GM13977 (cell line): ENCODE data around the gene C18orf63.

ENCODE experiments used
- DNase-seq: peaks from one replicate; pipeline ENCODE4 v3.0.0; 2012; ENCODE audit warnings: low spot score
- in situ Hi-C: fragments of 300-500 bp; cut with MboI; formaldehyde crosslinking; loops from one replicate; pipeline ENCODE4 v1.12.0; 2022; ENCODE audit warnings: low sequenced_read_pairs, low pct_unique_long_range_greater_than_20kb, mixed read lengths, inconsistent platforms; ENCODE audit not compliant: unreplicated experiment
- TF ChIP-seq, protein P1 (sequence below): IDR thresholded peaks from 2 replicates; pipeline ENCODE4 v1.5.1; 2012; ENCODE audit warnings: mild to moderate bottlenecking, control low read depth; ENCODE audit not compliant: insufficient read depth; ENCODE audit errors: extremely low read depth, missing control alignments

Gene C18orf63

DNA sequence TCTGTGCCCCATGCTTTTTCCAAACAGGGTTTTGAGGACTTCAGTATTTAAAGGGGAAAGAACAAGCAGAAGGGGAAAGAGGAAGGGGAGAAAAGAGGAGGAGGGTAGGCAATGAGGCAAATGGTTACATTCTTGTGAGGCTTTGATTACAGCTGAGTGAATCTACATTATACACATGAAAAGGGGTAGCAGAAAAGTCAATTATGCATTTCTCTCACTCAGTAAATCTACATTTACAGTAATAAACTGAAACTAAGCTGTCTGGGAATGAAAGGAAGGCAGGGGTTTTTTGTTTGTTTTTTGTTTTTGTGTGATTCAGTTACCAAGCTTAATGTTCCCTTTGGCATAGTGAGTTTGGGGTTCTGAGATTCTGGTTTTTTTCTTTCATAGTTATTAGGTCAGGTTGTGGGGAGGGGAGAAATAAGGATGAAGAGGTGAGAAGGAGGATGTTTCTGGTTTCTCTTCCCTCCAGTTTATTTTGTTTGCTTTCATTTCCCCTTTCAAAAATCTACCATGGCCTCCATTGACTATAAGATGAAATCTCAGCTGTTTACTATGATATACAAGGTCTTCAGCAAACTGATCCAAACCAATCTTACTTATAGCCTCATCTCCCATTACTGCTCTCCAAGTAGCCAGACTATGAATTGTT is 18.7 kb downstream of the C18orf63 start:
- TF ChIP-seq, protein P1, sequence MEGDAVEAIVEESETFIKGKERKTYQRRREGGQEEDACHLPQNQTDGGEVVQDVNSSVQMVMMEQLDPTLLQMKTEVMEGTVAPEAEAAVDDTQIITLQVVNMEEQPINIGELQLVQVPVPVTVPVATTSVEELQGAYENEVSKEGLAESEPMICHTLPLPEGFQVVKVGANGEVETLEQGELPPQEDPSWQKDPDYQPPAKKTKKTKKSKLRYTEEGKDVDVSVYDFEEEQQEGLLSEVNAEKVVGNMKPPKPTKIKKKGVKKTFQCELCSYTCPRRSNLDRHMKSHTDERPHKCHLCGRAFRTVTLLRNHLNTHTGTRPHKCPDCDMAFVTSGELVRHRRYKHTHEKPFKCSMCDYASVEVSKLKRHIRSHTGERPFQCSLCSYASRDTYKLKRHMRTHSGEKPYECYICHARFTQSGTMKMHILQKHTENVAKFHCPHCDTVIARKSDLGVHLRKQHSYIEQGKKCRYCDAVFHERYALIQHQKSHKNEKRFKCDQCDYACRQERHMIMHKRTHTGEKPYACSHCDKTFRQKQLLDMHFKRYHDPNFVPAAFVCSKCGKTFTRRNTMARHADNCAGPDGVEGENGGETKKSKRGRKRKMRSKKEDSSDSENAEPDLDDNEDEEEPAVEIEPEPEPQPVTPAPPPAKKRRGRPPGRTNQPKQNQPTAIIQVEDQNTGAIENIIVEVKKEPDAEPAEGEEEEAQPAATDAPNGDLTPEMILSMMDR: no peak
- DNase-seq: no peak
- in situ Hi-C loops: loop anchor here (25.0 kb wide), 1 partner anchor 147 kb away; no protein-coding TSS in a partner anchor

DNA sequence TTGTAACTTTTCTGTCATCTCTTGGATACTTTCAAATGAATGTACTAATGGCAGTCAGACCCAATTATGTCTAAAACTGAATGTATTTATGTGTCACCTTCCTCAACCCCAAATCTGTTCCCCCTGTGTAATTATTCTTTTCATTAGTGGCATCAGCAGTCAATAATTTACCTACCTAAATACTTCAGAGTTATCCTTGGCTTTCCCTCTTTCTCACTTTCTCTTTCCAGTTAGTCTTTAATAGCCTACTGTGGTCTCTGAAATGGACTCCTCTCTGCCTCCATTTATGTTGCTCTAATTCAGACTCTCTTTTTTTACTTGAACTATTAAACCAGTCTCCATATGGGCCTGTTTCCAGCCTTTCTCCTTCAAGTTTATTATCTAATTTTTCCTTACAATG is 21.0 kb downstream of the C18orf63 start:
- in situ Hi-C loops: loop anchor here (25.0 kb wide), 1 partner anchor 149 kb away; no protein-coding TSS in a partner anchor

DNA sequence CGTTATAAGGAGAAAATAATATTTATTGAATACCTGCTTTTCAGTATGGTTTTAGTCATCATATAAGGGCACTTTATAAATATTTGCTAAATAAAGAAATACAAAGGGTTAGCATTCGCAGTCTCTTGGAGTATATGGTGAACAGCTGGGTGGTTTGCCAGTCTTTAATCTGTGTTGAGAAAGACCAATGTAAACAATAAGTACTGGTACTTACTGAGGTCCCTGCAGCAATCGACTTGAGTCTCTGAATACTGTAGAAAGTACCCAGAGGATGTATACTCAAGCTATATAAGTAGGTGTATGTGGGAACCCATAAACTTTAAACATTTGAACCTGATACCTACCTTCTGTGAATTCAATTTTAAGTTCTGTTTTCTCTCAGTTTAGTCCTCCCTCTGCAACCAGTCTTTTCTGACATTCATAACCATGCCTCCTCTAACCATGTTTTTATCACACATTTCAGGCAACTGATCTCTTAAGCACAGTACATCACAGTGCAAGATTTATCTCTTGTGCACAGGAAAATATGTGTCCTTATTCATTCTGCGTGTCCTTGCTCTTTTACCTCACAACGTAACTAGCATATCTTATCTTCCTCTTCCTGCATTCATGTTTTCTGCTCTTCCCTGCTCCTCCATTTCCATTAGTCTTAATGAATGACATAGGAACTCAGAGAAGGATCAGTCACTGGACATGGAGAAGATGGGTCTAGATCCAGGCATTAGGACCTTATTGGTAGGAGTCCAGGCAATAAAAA is 21.7 kb downstream of the C18orf63 start:
- in situ Hi-C loops: loop anchor here (25.0 kb wide), 1 partner anchor 150 kb away; no protein-coding TSS in a partner anchor
- DNase-seq: no peak
- TF ChIP-seq, protein P1: no peak

More for the DNA sequence above, 21.0 kb downstream of the C18orf63 start:
- no peak for DNase-seq
- TF ChIP-seq, protein P1: no peak

DNA sequence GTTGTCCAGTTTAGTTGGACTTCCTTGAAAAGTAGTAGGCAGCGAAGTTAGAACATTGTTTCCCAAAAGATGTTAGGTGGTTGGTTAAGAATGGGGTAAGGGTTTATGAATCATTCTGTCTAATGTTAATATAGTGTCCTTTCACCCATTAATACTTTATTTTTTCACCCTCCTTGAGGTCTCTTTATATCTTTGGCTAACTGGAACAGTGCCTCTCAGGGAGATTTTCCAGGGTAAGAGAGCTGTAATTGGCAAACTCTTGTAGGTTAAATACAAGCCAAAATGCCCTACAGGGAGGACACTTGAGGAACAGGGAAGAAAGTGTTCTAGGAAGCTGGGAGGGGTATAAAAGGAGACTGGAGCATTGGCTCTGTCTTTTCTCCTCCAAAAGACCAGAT is 22.3 kb downstream of the C18orf63 start:
- DNase-seq: no peak
- in situ Hi-C loops: loop anchor here (25.0 kb wide), 1 partner anchor 151 kb away; no protein-coding TSS in a partner anchor
- TF ChIP-seq, protein P1: no peak

DNA sequence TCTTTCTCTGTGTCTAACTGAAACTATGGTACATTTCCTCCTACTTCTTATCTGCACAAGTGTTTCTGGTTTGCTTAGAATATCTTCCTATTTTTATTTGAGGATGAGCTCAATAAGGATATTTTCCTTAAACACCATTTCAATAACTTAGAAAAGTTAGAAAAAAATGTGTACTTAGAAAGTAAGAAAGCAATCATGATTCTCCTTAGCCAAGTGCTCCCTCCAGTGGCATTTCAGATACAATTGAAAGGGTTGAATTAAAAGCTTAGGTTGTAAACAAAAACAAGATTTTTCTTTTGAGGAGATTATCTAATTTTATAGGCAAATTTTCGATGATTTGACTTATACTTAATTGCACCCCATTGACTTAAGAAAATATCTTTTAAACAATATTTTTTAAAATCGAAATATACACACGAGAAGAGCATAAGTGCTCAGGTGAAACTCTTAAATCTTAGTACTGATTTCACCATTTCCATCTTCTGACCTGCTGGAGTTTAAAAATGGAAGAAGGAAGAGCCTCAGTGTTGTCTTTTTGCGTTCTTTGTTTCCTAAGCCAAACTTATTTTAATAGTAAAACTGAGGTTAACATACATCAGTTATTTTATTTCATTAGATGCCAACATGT is 26.9 kb downstream of the C18orf63 start:
- DNase-seq: peak; percentile 14
- TF ChIP-seq, protein P1: peak; percentile 61
- in situ Hi-C loops: loop anchor here (25.0 kb wide), 1 partner anchor 155 kb away; no protein-coding TSS in a partner anchor

DNA sequence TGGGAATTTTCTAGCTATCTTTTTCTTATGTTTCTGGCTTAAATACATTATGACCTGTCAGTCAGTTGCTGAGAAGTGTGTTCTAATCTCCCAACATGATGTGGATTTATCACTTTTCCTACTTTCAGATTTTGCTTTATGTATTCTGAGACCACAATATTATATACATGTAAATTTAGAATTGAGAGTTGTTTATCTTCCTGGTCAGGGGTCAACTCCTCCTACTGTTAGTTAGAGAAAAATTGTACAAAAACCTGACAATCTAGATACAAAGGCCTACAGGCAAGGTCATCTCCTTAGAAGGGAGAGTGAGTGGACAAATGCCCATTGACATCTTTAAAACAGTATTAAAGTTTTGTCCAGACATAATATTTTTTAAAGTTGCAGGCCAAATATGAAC is 30.6 kb downstream of the C18orf63 start:
- in situ Hi-C loops: loop anchor here (25.0 kb wide), 1 partner anchor 159 kb away; no protein-coding TSS in a partner anchor
- no peak for DNase-seq
- TF ChIP-seq, protein P1: no peak
